ENCODE results near the gene CREBRF. TPM values are rescaled to one million over a fixed set of nuclear protein-coding genes. Genes with fewer than 3 reads are reported as not detected.

Gene CREBRF
- total and polyA plus RNA-seq, 4 donors: 8.1 to 48.5 (median 15.7) TPM

DNA sequence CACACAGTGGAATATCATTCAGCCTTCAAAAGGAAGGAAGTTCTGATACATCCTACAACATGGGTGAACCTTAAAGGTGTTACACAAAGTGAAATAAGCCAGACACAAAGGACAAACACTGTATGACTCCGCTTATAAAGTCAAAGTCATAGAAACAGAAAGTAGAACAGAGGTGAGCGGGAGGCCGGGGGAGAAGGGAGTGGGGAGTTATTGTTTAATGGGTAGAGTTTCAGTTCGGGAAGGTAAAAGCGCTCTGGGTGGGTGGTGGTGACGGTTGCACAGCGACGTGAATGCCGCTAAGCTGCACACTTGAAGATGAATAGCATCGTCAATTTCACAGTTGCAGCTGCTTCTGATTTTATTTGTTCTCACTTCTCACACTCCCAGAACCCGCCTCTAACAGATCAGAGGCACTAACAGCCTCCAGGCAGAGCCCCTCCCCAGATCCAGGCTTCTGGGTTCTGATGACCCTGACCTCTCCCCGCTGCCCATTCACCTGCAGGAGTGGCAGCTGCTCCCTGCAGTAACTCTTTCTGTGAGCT, 122.3 kb downstream of the CREBRF start:
- no peak overlapping the region for H3K4me3 ChIP-seq
- WGBS, 2 donors: 79 to 88% methylated on average over 12 of the region's 12 CpGs
- H3K27me3 ChIP-seq (ENCODE audit: control insufficient read depth in 3 of 3, insufficient read depth in 3 of 3, low read length in 2 of 3): peaks cover 0 to 4% (median 0%) of the 10 kb centered on the region in 3 donors
- ATAC-seq (ENCODE audit: insufficient read depth, low FRiP score): no peak
- H3K9me3 ChIP-seq (ENCODE audit: control insufficient read depth in 4 of 4, insufficient read depth in 3 of 4, low read length in 3 of 4): peaks cover 0 to 15% (median 0%) of the 10 kb centered on the region in 4 donors
- no peaks in the 10 kb centered on the region for H3K36me3 ChIP-seq (ENCODE audit: control insufficient read depth in 4 of 4, insufficient read depth in 4 of 4, low read length in 4 of 4)
- no peak overlapping the region for H3K9ac ChIP-seq (ENCODE audit: insufficient read depth in 1 of 2, low read length in 2 of 2)
- no peak for DNase-seq
- no peaks in the 10 kb centered on the region for H3K4me1 ChIP-seq (ENCODE audit: control insufficient read depth in 5 of 5, insufficient read depth in 5 of 5, low read length in 5 of 5)
- TF ChIP-seq, protein P1, sequence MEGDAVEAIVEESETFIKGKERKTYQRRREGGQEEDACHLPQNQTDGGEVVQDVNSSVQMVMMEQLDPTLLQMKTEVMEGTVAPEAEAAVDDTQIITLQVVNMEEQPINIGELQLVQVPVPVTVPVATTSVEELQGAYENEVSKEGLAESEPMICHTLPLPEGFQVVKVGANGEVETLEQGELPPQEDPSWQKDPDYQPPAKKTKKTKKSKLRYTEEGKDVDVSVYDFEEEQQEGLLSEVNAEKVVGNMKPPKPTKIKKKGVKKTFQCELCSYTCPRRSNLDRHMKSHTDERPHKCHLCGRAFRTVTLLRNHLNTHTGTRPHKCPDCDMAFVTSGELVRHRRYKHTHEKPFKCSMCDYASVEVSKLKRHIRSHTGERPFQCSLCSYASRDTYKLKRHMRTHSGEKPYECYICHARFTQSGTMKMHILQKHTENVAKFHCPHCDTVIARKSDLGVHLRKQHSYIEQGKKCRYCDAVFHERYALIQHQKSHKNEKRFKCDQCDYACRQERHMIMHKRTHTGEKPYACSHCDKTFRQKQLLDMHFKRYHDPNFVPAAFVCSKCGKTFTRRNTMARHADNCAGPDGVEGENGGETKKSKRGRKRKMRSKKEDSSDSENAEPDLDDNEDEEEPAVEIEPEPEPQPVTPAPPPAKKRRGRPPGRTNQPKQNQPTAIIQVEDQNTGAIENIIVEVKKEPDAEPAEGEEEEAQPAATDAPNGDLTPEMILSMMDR (IDR thresholded peaks at IDR 0.05; ENCODE audit: control extremely low read depth, extremely low read depth): no peak
- no peak overlapping the region for H3K27ac ChIP-seq (ENCODE audit: low read depth in 1 of 2, low read length in 1 of 2)

GRCh38 chr5:173180331-173180730, 124.2 kb downstream of the CREBRF start:
- no peaks in the 10 kb centered on the region for H3K36me3 ChIP-seq (ENCODE audit: control insufficient read depth in 4 of 4, insufficient read depth in 4 of 4, low read length in 4 of 4)
- DNase-seq: no peak
- H3K9me3 ChIP-seq (ENCODE audit: control insufficient read depth in 4 of 4, insufficient read depth in 3 of 4, low read length in 3 of 4): peaks cover 0 to 17% (median 0%) of the 10 kb centered on the region in 4 donors
- no peaks in the 10 kb centered on the region for H3K4me1 ChIP-seq (ENCODE audit: control insufficient read depth in 5 of 5, insufficient read depth in 5 of 5, low read length in 5 of 5)
- H3K4me3 ChIP-seq: no peak overlapping the region
- no peak overlapping the region for H3K27ac ChIP-seq (ENCODE audit: low read depth in 1 of 2, low read length in 1 of 2)
- H3K9ac ChIP-seq (ENCODE audit: insufficient read depth in 1 of 2, low read length in 2 of 2): no peak overlapping the region
- ATAC-seq (ENCODE audit: insufficient read depth, low FRiP score): no peak
- H3K27me3 ChIP-seq (ENCODE audit: control insufficient read depth in 3 of 3, insufficient read depth in 3 of 3, low read length in 2 of 3): peaks cover 0 to 2% (median 0%) of the 10 kb centered on the region in 3 donors
- 46 to 70% methylated on average over 2 of the region's 2 CpGs for WGBS, 2 donors
- TF ChIP-seq, protein P1 (IDR thresholded peaks at IDR 0.05; ENCODE audit: control extremely low read depth, extremely low read depth): no peak

DNA sequence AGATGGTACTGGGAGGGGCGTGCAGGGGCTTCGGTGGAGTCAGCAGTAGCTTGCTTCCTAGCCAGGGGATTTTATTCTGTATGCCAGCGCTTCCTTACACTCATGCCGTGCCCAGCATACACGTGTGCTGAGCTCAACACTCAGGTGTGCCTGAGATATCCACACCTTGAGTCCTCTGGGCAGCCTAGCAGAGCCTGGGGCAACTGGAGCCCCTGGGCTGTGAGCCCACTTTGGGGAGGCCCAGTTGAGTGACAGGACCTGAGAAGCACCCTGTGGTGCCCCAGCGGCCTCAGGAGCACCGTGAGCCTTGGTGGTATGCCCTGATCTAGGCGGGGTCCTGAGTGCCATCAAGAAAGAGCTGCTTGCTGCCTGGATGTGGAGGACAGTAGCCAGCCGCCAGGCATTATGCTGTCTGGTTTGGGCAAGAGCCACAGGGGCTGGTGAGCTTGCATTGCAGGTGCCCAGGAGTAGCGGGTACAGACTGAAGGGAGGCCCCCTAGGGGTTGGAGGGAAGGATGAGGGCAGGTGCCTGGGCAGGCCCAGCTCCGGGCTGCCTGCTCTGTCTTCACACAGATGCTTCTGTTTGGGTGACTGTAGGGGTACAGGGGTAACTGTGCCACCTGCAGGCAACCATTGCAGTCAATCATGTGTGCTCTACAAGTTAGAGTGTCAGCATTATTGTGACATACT, 131.0 kb downstream of the CREBRF start:
- Histone ChIP-seq H3K4me3 (no peak overlapping the region), H3K36me3 (ENCODE audit: control insufficient read depth in 4 of 4, insufficient read depth in 4 of 4, low read length in 4 of 4) (no peaks in the 10 kb centered on the region), H3K9ac (ENCODE audit: insufficient read depth in 1 of 2, low read length in 2 of 2) (no peak overlapping the region), H3K27me3 (ENCODE audit: control insufficient read depth in 3 of 3, insufficient read depth in 3 of 3, low read length in 2 of 3) (peaks cover 0 to 2% (median 0%) of the 10 kb centered on the region in 3 donors), H3K9me3 (ENCODE audit: control insufficient read depth in 4 of 4, insufficient read depth in 3 of 4, low read length in 3 of 4) (peaks cover 0 to 4% (median 0%) of the 10 kb centered on the region in 4 donors), H3K4me1 (ENCODE audit: control insufficient read depth in 5 of 5, insufficient read depth in 5 of 5, low read length in 5 of 5) (no peaks in the 10 kb centered on the region), H3K27ac (ENCODE audit: low read depth in 1 of 2, low read length in 1 of 2) (no peak overlapping the region)
- TF ChIP-seq, protein P1 (IDR thresholded peaks at IDR 0.05; ENCODE audit: control extremely low read depth, extremely low read depth): no peak
- no peak for ATAC-seq (ENCODE audit: insufficient read depth, low FRiP score)
- no peak for DNase-seq
- 76 to 86% methylated on average over 9 to 11 of the region's 11 CpGs for WGBS, 2 donors

Data from lung (tissue), 12 donors.